IMR-90 (cell line): ENCODE results near the gene RAB4B. TPM values are rescaled to one million over a fixed set of nuclear protein-coding genes. Genes with fewer than 3 reads are reported as not detected.
"Not testable (repeated sequence)": the region's sequence is repeated elsewhere in the genome, so short reads cannot be mapped to it uniquely, and the experiment has no call there.

Experiments
- ATAC-seq: fragments of 200-7000 bp; cut with Tn5 transposase; 2 replicates; pipeline ENCODE4 v1.9.1; 2020; ENCODE audit warnings: low read depth, mild to moderate bottlenecking, moderate library complexity
- BruUV-seq: library from RNA; stranded (reverse); fragments of 400-500 nt; replicated peaks from 2 replicates; lab custom pipeline; 2021; lab: Mats Ljungman, UMichigan
- CTCF ChIA-PET: fragments of 300-600 bp; formaldehyde crosslinking; extraction: SDS; loops from one replicate; lab custom pipeline; 2021; ENCODE audit warnings: antibody characterized with exemption; lab: Yijun Ruan, JAX
- POLR2A ChIA-PET: fragments of 300-600 bp; sonication (Branson Sonifier 250); formaldehyde crosslinking; loops from one replicate; lab custom pipeline; 2022; ENCODE audit warnings: antibody characterized with exemption; ENCODE audit not compliant: unreplicated experiment; lab: Charles Lee
- DNase-seq: peaks from one replicate; pipeline ENCODE4 v3.0.0; 2013
- H2AFZ ChIP-seq: replicated peaks from 2 replicates; pipeline ENCODE3; 2013; ENCODE audit warnings: low read length, mild to moderate bottlenecking; ENCODE audit not compliant: poor library complexity
- H2AK5ac ChIP-seq: 2 replicates; pipeline ENCODE4 v1.6.1; 2013; ENCODE audit warnings: low read depth, low read length, inconsistent platforms
- H2AK9ac ChIP-seq: replicated peaks from 2 replicates; pipeline ENCODE3; 2013; ENCODE audit warnings: mild to moderate bottlenecking, low read depth, low read length, moderate library complexity; ENCODE audit not compliant: poor library complexity
- H2BK120ac ChIP-seq: 2 replicates; pipeline ENCODE4 v1.6.1; 2013; ENCODE audit warnings: low read depth, low read length, inconsistent platforms
- H2BK15ac ChIP-seq: 3 replicates; pipeline ENCODE4 v1.6.1; 2013; ENCODE audit warnings: low read depth, low read length, inconsistent platforms
- H2BK20ac ChIP-seq: 2 replicates; pipeline ENCODE4 v1.6.1; 2013; ENCODE audit warnings: low read depth, mild to moderate bottlenecking, inconsistent platforms, low read length, moderate library complexity
- H2BK5ac ChIP-seq: 2 replicates; pipeline ENCODE4 v1.6.1; 2013; ENCODE audit warnings: mild to moderate bottlenecking, low read depth, low read length, inconsistent platforms; ENCODE audit not compliant: poor library complexity, severe bottlenecking
- H3K14ac ChIP-seq: replicated peaks from 2 replicates; pipeline ENCODE4 v1.6.1; 2013; ENCODE audit warnings: low read depth, low read length, inconsistent platforms
- H3K18ac ChIP-seq: 2 replicates; pipeline ENCODE4 v1.6.1; 2013; ENCODE audit warnings: low read depth, low read length, control low read depth
- H3K23ac ChIP-seq: 2 replicates; pipeline ENCODE4 v1.6.1; 2013; ENCODE audit warnings: low read depth, low read length, inconsistent platforms
- H3K27ac ChIP-seq: 2 replicates; pipeline ENCODE4 v1.5.1; 2013; ENCODE audit warnings: mild to moderate bottlenecking, control low read depth, low read length; ENCODE audit not compliant: insufficient read depth
- H3K27me3 ChIP-seq: 2 replicates; pipeline ENCODE4 v1.6.1; 2013; ENCODE audit warnings: low read length; ENCODE audit not compliant: control insufficient read depth, insufficient read depth
- H3K36me3 ChIP-seq: 2 replicates; pipeline ENCODE4 v1.6.1; 2013; ENCODE audit warnings: low read length, mixed read lengths; ENCODE audit not compliant: control insufficient read depth, insufficient read depth
- H3K4ac ChIP-seq: 2 replicates; pipeline ENCODE4 v1.6.1; 2013; ENCODE audit warnings: low read depth, low read length, inconsistent platforms
- H3K4me1 ChIP-seq: 2 replicates; pipeline ENCODE4 v1.6.1; 2013; ENCODE audit warnings: low read length, mixed read lengths; ENCODE audit not compliant: control insufficient read depth, insufficient read depth
- H3K4me2 ChIP-seq: 2 replicates; pipeline ENCODE4 v1.6.1; 2013; ENCODE audit warnings: low read depth, mild to moderate bottlenecking, control low read depth, low read length, moderate library complexity
- H3K4me3 ChIP-seq: 2 replicates; pipeline ENCODE4 v1.5.1; 2013; ENCODE audit warnings: low read depth, mild to moderate bottlenecking, control low read depth, low read length, moderate library complexity; ENCODE audit not compliant: insufficient read depth
- H3K56ac ChIP-seq: 2 replicates; pipeline ENCODE4 v1.6.1; 2013; ENCODE audit warnings: low read length, inconsistent platforms; ENCODE audit not compliant: insufficient read depth; ENCODE audit errors: extremely low read depth
- H3K79me1 ChIP-seq, 2 experiments: 2 replicates each; pipeline ENCODE4 v1.6.1; 2013; ENCODE audit warnings: low read length in 2 of 2, inconsistent platforms in 1 of 2, low read depth in 1 of 2
- H3K9ac ChIP-seq: 2 replicates; pipeline ENCODE4 v1.6.1; 2013; ENCODE audit warnings: low read depth, low read length, control low read depth
- H3K9me1 ChIP-seq: 2 replicates; pipeline ENCODE4 v1.6.1; 2013; ENCODE audit warnings: low read length, inconsistent platforms; ENCODE audit not compliant: insufficient read depth
- H3K9me3 ChIP-seq: 2 replicates; pipeline ENCODE4 v1.6.1; 2013; ENCODE audit warnings: low read length; ENCODE audit not compliant: control insufficient read depth, insufficient read depth
- H4K20me1 ChIP-seq: 2 replicates; pipeline ENCODE4 v1.6.1; 2013; ENCODE audit warnings: low read length, inconsistent platforms; ENCODE audit not compliant: insufficient read depth
- H4K5ac ChIP-seq: 2 replicates; pipeline ENCODE4 v1.6.1; 2013; ENCODE audit warnings: mild to moderate bottlenecking, low read depth, low read length, control low read depth
- H4K8ac ChIP-seq, 2 experiments: 2 replicates each; pipeline ENCODE4 v1.6.1; 2013; ENCODE audit warnings: low read depth in 2 of 2, low read length in 2 of 2, control low read depth in 1 of 2, inconsistent platforms in 1 of 2
- H4K91ac ChIP-seq: 2 replicates; pipeline ENCODE4 v1.6.1; 2013; ENCODE audit warnings: low read depth, low read length, inconsistent platforms; ENCODE audit not compliant: insufficient read depth
- WGBS, 2 experiments: methylation state at CpG; one replicate each; pipeline versions ENCODE4 v1.1.5 to v1.1.7; 2013; ENCODE audit warnings: missing lambda C conversion rate in 2 of 2; ENCODE audit not compliant: insufficient read length in 1 of 2; ENCODE audit errors: extremely low coverage in 2 of 2; 5-methylcytosine and 5-hydroxymethylcytosine counted together
- dilution Hi-C: fragments of 300-500 bp; cut with HindIII; formaldehyde crosslinking; loops from one replicate; pipeline ENCODE4 v1.14.3; 2018; ENCODE audit warnings: low sequenced_read_pairs; ENCODE audit not compliant: unreplicated experiment
- in situ Hi-C: fragments of 300-500 bp; cut with MboI; formaldehyde crosslinking; loops from 3 replicates; pipeline ENCODE4 v1.14.3; 2019; ENCODE audit warnings: low sequenced_read_pairs, inconsistent platforms, mixed read lengths
- intact Hi-C: fragments of 100-400 bp; cut with micrococcal nuclease; formaldehyde crosslinking; loops from 2 replicates; pipeline ENCODE4 v1.10.0; 2022
- polyA plus RNA-seq, 3 experiments: library from polyadenylated mRNA; depleted of rRNA; stranded (reverse); fragments of >200 nt; gene quantifications; 2 replicates each; pipeline ENCODE4 v1.2.3, GENCODE V29; 2012; ENCODE audit warnings: low replicate concordance in 1 of 3
- total RNA-seq: library from RNA; depleted of rRNA; stranded (reverse); fragments of >200 nt; gene quantifications from 2 replicates; pipeline ENCODE4 v1.2.3, GENCODE V29; 2012

Gene RAB4B
- total and polyA plus RNA-seq, 2 of the 4 experiments (the other 2 are of a cell fraction) = 7.9 to 21.4 TPM

DNA sequence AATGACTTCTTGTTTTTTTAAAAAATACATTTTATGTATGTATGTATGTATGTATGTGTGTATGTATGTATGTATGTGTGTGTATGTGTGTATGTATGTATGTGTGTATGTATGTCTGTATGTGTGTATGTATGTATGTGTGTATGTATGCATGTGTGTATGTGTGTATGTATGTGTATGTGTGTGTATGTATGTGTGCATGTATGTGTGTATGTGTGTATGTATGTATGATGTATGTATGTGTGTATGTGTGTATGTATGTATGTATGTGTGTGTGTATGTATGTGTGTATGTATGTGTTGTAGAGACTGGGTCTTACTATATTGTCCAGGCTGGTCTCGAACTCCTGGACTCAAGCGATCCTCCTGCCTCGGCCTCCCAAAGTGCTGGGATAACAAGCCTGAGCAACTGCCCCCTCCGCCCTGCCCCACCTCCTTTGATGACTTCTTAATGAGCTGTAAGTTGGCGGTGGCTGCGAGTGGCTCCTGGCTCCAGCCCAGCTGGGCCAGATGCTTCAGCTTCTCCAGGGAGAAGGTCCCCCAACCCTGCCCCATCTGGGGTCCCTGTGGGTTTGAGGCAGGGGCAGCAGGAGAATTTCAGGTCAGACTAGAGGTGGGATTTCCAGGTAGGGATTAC lies 47.5 kb downstream of the RAB4B start:
- H3K27me3 ChIP-seq, H2BK20ac ChIP-seq, POLR2A ChIA-PET, H3K9ac ChIP-seq, H2BK15ac ChIP-seq, BruUV-seq, H3K23ac ChIP-seq, CTCF ChIA-PET, H3K18ac ChIP-seq, H2AFZ ChIP-seq, H3K4me2 ChIP-seq, H3K27ac ChIP-seq, H3K79me1 ChIP-seq, H3K14ac ChIP-seq, H3K9me3 ChIP-seq, DNase-seq, dilution Hi-C loops, H2BK120ac ChIP-seq, H2AK9ac ChIP-seq, H4K20me1 ChIP-seq, H2AK5ac ChIP-seq, H4K8ac ChIP-seq, H3K4me3 ChIP-seq, H4K91ac ChIP-seq, H3K9me1 ChIP-seq, H4K5ac ChIP-seq, H3K4ac ChIP-seq, in situ Hi-C loops, intact Hi-C loops, H3K56ac ChIP-seq, ATAC-seq: not testable (repeated sequence)
- Histone ChIP-seq H3K36me3 (peaks cover 15% of the 10 kb centered on the region), H2BK5ac (peak overlapping the region; percentile 49), H3K4me1 (peaks cover 10% of the 10 kb centered on the region)
- no CpG with 5 or more reads among the region's 6 CpGs for WGBS, 2 experiments

DNA sequence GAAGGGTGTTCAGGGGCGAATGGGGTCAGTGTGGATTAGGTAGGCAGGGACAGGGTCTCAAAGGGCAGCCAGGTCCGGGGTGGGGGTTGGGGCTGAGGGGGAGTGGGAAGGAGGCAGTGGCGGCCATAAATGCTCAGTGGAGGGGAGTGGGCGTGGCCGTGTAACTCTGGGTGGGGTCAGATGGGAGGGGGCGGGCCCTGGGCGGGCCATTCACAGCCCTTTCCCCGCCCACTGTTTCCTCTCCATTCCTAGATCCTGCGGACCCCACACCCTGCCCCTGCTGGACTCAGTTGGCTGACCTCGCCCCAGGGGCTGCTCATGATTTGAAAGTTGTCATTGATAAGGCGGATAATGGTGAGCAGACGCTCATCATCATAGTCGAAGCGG lies 48.3 kb downstream of the RAB4B start:
- H4K8ac ChIP-seq, H2BK15ac ChIP-seq, H4K91ac ChIP-seq, H3K79me1 ChIP-seq, intact Hi-C loops, H3K9ac ChIP-seq, H3K23ac ChIP-seq, H3K4me3 ChIP-seq, POLR2A ChIA-PET, H2BK120ac ChIP-seq, in situ Hi-C loops, H3K27ac ChIP-seq, H3K27me3 ChIP-seq, H2AK9ac ChIP-seq, H2BK20ac ChIP-seq, dilution Hi-C loops, ATAC-seq, H3K4ac ChIP-seq, H4K5ac ChIP-seq, CTCF ChIA-PET, H3K56ac ChIP-seq, H3K14ac ChIP-seq, H4K20me1 ChIP-seq, H2AFZ ChIP-seq, H3K18ac ChIP-seq, H3K4me2 ChIP-seq, DNase-seq, H3K9me1 ChIP-seq, H2AK5ac ChIP-seq, H3K9me3 ChIP-seq, BruUV-seq, H2BK5ac ChIP-seq: not testable (repeated sequence)
- WGBS, 2 experiments = no CpG with 5 or more reads among the region's 14 CpGs
- Histone ChIP-seq H3K36me3 (peaks cover 15% of the 10 kb centered on the region), H3K4me1 (peaks cover 12% of the 10 kb centered on the region)
